Nephron (organoid): ENCODE measurements around the gene MAPKAP1.

Source experiments
- H3K27ac Mint-ChIP-seq, 3 experiments: 2 replicates each; pipeline ENCODE4 v1.8.0; 2020; ENCODE audit warnings: mixed read lengths in 3 of 3, mild to moderate bottlenecking in 2 of 3, moderate library complexity in 1 of 3
- H3K27me3 Mint-ChIP-seq: 2 replicates; pipeline ENCODE4 v1.8.0; 2021; ENCODE audit warnings: low read depth, mild to moderate bottlenecking, moderate library complexity, mixed read lengths
- H3K36me3 Mint-ChIP-seq: 2 replicates; pipeline ENCODE4 v1.8.0; 2020; ENCODE audit warnings: low read depth, mixed read lengths
- H3K4me1 Mint-ChIP-seq: 2 replicates; pipeline ENCODE4 v1.8.0; 2020; ENCODE audit warnings: mixed read lengths
- H3K4me3 Mint-ChIP-seq, 3 experiments: 2 replicates each; pipeline ENCODE4 v1.8.0; 2020; ENCODE audit warnings: mild to moderate bottlenecking in 3 of 3, mixed read lengths in 3 of 3, moderate library complexity in 2 of 3
- H3K9me3 Mint-ChIP-seq: 2 replicates; pipeline ENCODE4 v1.8.0; 2020; ENCODE audit warnings: mixed read lengths
- TF ChIP-seq, protein P1 (sequence below), 3 experiments: fragments of 200-600 bp; sonication (generic); IDR thresholded peaks; one replicate each; pipeline ENCODE4 v1.5.0; 2021; ENCODE audit warnings: antibody characterized with exemption in 3 of 3; ENCODE audit not compliant: unreplicated experiment in 3 of 3

The MAPKAP1 gene

GRCh38 chr9:125660557-125660956 is 46.5 kb downstream of the MAPKAP1 start:
- Mint-ChIP-seq H3K4me1 (peaks cover 8% of the 10 kb centered on the region), H3K4me3 (no peak overlapping the region), H3K9me3 (no peaks in the 10 kb centered on the region), H3K36me3 (peaks cover 14% of the 10 kb centered on the region), H3K27ac (no peak overlapping the region), H3K27me3 (no peaks in the 10 kb centered on the region)
- TF ChIP-seq, protein P1, sequence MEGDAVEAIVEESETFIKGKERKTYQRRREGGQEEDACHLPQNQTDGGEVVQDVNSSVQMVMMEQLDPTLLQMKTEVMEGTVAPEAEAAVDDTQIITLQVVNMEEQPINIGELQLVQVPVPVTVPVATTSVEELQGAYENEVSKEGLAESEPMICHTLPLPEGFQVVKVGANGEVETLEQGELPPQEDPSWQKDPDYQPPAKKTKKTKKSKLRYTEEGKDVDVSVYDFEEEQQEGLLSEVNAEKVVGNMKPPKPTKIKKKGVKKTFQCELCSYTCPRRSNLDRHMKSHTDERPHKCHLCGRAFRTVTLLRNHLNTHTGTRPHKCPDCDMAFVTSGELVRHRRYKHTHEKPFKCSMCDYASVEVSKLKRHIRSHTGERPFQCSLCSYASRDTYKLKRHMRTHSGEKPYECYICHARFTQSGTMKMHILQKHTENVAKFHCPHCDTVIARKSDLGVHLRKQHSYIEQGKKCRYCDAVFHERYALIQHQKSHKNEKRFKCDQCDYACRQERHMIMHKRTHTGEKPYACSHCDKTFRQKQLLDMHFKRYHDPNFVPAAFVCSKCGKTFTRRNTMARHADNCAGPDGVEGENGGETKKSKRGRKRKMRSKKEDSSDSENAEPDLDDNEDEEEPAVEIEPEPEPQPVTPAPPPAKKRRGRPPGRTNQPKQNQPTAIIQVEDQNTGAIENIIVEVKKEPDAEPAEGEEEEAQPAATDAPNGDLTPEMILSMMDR (IDR thresholded peaks at IDR 0.05; ENCODE audit: unreplicated experiment in 3 of 3): no peak

DNA sequence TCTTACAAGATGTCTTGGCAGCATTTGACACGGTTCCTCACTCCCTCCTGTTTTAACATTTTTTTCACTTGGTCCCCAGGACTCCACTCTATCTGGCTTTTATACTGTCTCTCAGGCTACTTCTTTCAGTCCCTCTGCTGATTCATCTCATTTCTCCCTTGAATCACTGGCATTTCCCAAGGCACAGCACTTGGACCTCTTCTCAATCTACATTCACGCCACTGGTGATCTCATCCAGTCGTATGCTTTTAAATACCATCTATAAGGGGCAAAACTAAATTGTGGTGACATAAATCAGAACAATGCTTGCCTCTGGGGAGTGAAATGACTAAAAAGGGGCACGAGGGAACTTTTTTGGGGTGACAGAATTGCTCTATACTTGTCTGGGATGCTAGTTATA is 47.1 kb downstream of the MAPKAP1 start:
- TF ChIP-seq, protein P1 (IDR thresholded peaks at IDR 0.05; ENCODE audit: unreplicated experiment in 3 of 3): no peak
- Mint-ChIP-seq H3K27me3 (no peaks in the 10 kb centered on the region), H3K4me3 (no peak overlapping the region), H3K27ac (no peak overlapping the region), H3K9me3 (no peaks in the 10 kb centered on the region), H3K4me1 (peaks cover 8% of the 10 kb centered on the region), H3K36me3 (peaks cover 10% of the 10 kb centered on the region)

GRCh38 chr9:125659201-125659840 is 47.7 kb downstream of the MAPKAP1 start:
- TF ChIP-seq, protein P1 (IDR thresholded peaks at IDR 0.05; ENCODE audit: unreplicated experiment in 3 of 3): no peak
- Mint-ChIP-seq H3K27ac (no peak overlapping the region), H3K9me3 (no peaks in the 10 kb centered on the region), H3K36me3 (peaks cover 10% of the 10 kb centered on the region), H3K4me3 (no peak overlapping the region), H3K27me3 (no peaks in the 10 kb centered on the region), H3K4me1 (peaks cover 8% of the 10 kb centered on the region)

GRCh38 chr9:125656560-125656959 is 50.4 kb downstream of the MAPKAP1 start:
- Mint-ChIP-seq H3K27me3 (no peaks in the 10 kb centered on the region), H3K9me3 (no peaks in the 10 kb centered on the region)

GRCh38 chr9:125655691-125656410 is 51.2 kb downstream of the MAPKAP1 start:
- H3K4me3 Mint-ChIP-seq: no peak overlapping the region
- H3K27ac Mint-ChIP-seq: peak overlapping the region in 1 of 3 experiments; percentile 30
- H3K4me1 Mint-ChIP-seq: peaks cover 19% of the 10 kb centered on the region
- no peaks in the 10 kb centered on the region for H3K9me3 Mint-ChIP-seq
- H3K36me3 Mint-ChIP-seq: peaks cover 4% of the 10 kb centered on the region
- H3K27me3 Mint-ChIP-seq: no peaks in the 10 kb centered on the region
- TF ChIP-seq, protein P1 (IDR thresholded peaks at IDR 0.05; ENCODE audit: unreplicated experiment in 3 of 3): no peak

More at GRCh38 chr9:125656560-125656959, 50.4 kb downstream of the MAPKAP1 start:
- peaks cover 19% of the 10 kb centered on the region for H3K4me1 Mint-ChIP-seq
- peak overlapping the region in 1 of 3 experiments; percentile 30 for H3K27ac Mint-ChIP-seq
- TF ChIP-seq, protein P1 (IDR thresholded peaks at IDR 0.05; ENCODE audit: unreplicated experiment in 3 of 3): no peak
- H3K36me3 Mint-ChIP-seq: peaks cover 4% of the 10 kb centered on the region
- H3K4me3 Mint-ChIP-seq: no peak overlapping the region
